Activated naive CD8-positive, alpha-beta T cell treated with anti-CD3 and anti-CD28 coated beads, Interleukin-2, amount 50 U/mL, for 24 hours (primary cell): ENCODE results near the gene DUSP28.
A peak's percentile ranks its signal among the peaks of the same experiment; 100 is the strongest.
"Not testable (repeated sequence)": the region's sequence is repeated elsewhere in the genome, so short reads cannot be mapped to it uniquely, and the experiment has no call there.

Experiments used
- ATAC-seq: fragments of 150-1000 bp; cut with Tn5 transposase; one replicate; pipeline ENCODE4 v1.10.0; 2021
- DNase-seq: peaks from one replicate; pipeline ENCODE4 v3.0.0; 2021
- H3K27ac Mint-ChIP-seq: one replicate; pipeline ENCODE4 v1.8.0; 2021; ENCODE audit warnings: mild to moderate bottlenecking, mixed read lengths
- H3K27me3 Mint-ChIP-seq: one replicate; pipeline ENCODE4 v1.8.0; 2021; ENCODE audit warnings: mixed read lengths
- H3K36me3 Mint-ChIP-seq: one replicate; pipeline ENCODE4 v1.8.0; 2021; ENCODE audit warnings: low read depth, mixed read lengths
- H3K4me1 Mint-ChIP-seq: one replicate; pipeline ENCODE4 v1.8.0; 2021; ENCODE audit warnings: mixed read lengths
- H3K4me3 Mint-ChIP-seq: one replicate; pipeline ENCODE4 v1.8.0; 2021; ENCODE audit warnings: mild to moderate bottlenecking, moderate library complexity, mixed read lengths
- H3K9me3 Mint-ChIP-seq: one replicate; pipeline ENCODE4 v1.8.0; 2021; ENCODE audit warnings: mixed read lengths

Gene DUSP28

GRCh38 chr2:240522406-240522805 is 37.8 kb upstream of the DUSP28 start:
- no peak for ATAC-seq
- Mint-ChIP-seq H3K27ac (no peak overlapping the region), H3K4me1 (no peaks in the 10 kb centered on the region), H3K36me3 (peaks cover 57% of the 10 kb centered on the region), H3K4me3 (no peak overlapping the region), H3K9me3 (peaks cover 25% of the 10 kb centered on the region), H3K27me3 (no peaks in the 10 kb centered on the region)
- no peak for DNase-seq

- peaks cover 28% of the 10 kb centered on the region for H3K9me3 Mint-ChIP-seq
- H3K27ac Mint-ChIP-seq: no peak overlapping the region
- no peak overlapping the region for H3K4me3 Mint-ChIP-seq
- DNase-seq (no peak), ATAC-seq (no peak)
- H3K27me3 Mint-ChIP-seq: no peaks in the 10 kb centered on the region
- peaks cover 64% of the 10 kb centered on the region for H3K36me3 Mint-ChIP-seq
- no peaks in the 10 kb centered on the region for H3K4me1 Mint-ChIP-seq
Measured at GRCh38 chr2:240523451-240524281, 36.5 kb upstream of the DUSP28 start.

- ATAC-seq: no peak
- Mint-ChIP-seq H3K4me1 (no peaks in the 10 kb centered on the region), H3K27ac (no peak overlapping the region), H3K9me3 (peaks cover 28% of the 10 kb centered on the region), H3K36me3 (peaks cover 77% of the 10 kb centered on the region), H3K4me3 (no peak overlapping the region), H3K27me3 (no peaks in the 10 kb centered on the region)
- DNase-seq: no peak
Measured at GRCh38 chr2:240524963-240525718, 35.0 kb upstream of the DUSP28 start.

GRCh38 chr2:240525802-240526201 is 34.4 kb upstream of the DUSP28 start:
- Mint-ChIP-seq H3K9me3 (peaks cover 28% of the 10 kb centered on the region), H3K4me3 (no peak overlapping the region), H3K27ac (no peak overlapping the region), H3K36me3 (peaks cover 79% of the 10 kb centered on the region), H3K27me3 (no peaks in the 10 kb centered on the region), H3K4me1 (no peaks in the 10 kb centered on the region)
- no peak for DNase-seq
- no peak for ATAC-seq

- no peak overlapping the region for H3K4me3 Mint-ChIP-seq
- DNase-seq (no peak), ATAC-seq (no peak)
- H3K9me3 Mint-ChIP-seq: peaks cover 34% of the 10 kb centered on the region
- H3K36me3 Mint-ChIP-seq: peaks cover 85% of the 10 kb centered on the region
- no peaks in the 10 kb centered on the region for H3K4me1 Mint-ChIP-seq
- H3K27me3 Mint-ChIP-seq: no peaks in the 10 kb centered on the region
- H3K27ac Mint-ChIP-seq: no peak overlapping the region
Measured at GRCh38 chr2:240526521-240526920, 33.6 kb upstream of the DUSP28 start.

GRCh38 chr2:240527153-240527750 is 32.9 kb upstream of the DUSP28 start:
- ATAC-seq (no peak), DNase-seq (no peak)
- Mint-ChIP-seq H3K27me3 (no peaks in the 10 kb centered on the region), H3K27ac (no peak overlapping the region), H3K36me3 (peaks cover 85% of the 10 kb centered on the region), H3K4me1 (no peaks in the 10 kb centered on the region), H3K9me3 (peaks cover 42% of the 10 kb centered on the region), H3K4me3 (no peak overlapping the region)

GRCh38 chr2:240528406-240529040 is 31.6 kb upstream of the DUSP28 start:
- H3K4me3 Mint-ChIP-seq: no peak overlapping the region
- H3K36me3 Mint-ChIP-seq: peaks cover 86% of the 10 kb centered on the region
- peaks cover 50% of the 10 kb centered on the region for H3K9me3 Mint-ChIP-seq
- no peak overlapping the region for H3K27ac Mint-ChIP-seq
- no peaks in the 10 kb centered on the region for H3K4me1 Mint-ChIP-seq
- ATAC-seq (peak; percentile 57), DNase-seq (no peak)
- no peaks in the 10 kb centered on the region for H3K27me3 Mint-ChIP-seq

GRCh38 chr2:240529344-240529999 is 30.7 kb upstream of the DUSP28 start:
- Mint-ChIP-seq H3K27ac (no peak overlapping the region), H3K9me3 (peaks cover 46% of the 10 kb centered on the region), H3K36me3 (peaks cover 85% of the 10 kb centered on the region), H3K27me3 (no peaks in the 10 kb centered on the region), H3K4me3 (no peak overlapping the region), H3K4me1 (no peaks in the 10 kb centered on the region)
- ATAC-seq (no peak), DNase-seq (no peak)

GRCh38 chr2:240530181-240530580 is 30.0 kb upstream of the DUSP28 start:
- DNase-seq (no peak), ATAC-seq (no peak)
- H3K4me3 Mint-ChIP-seq: no peak overlapping the region
- H3K4me1 Mint-ChIP-seq: no peaks in the 10 kb centered on the region
- H3K9me3 Mint-ChIP-seq: peaks cover 39% of the 10 kb centered on the region
- H3K27me3 Mint-ChIP-seq: no peaks in the 10 kb centered on the region
- H3K36me3 Mint-ChIP-seq: peaks cover 85% of the 10 kb centered on the region
- H3K27ac Mint-ChIP-seq: no peak overlapping the region

- ATAC-seq (no peak), DNase-seq (no peak)
- peaks cover 34% of the 10 kb centered on the region for H3K9me3 Mint-ChIP-seq
- peaks cover 85% of the 10 kb centered on the region for H3K36me3 Mint-ChIP-seq
- H3K27me3 Mint-ChIP-seq: no peaks in the 10 kb centered on the region
- no peaks in the 10 kb centered on the region for H3K4me1 Mint-ChIP-seq
- H3K4me3 Mint-ChIP-seq: no peak overlapping the region
- no peak overlapping the region for H3K27ac Mint-ChIP-seq
Measured at GRCh38 chr2:240531038-240531437, 29.1 kb upstream of the DUSP28 start.

GRCh38 chr2:240532031-240532775 is 28.0 kb upstream of the DUSP28 start:
- Mint-ChIP-seq H3K36me3 (peaks cover 76% of the 10 kb centered on the region), H3K9me3 (peaks cover 27% of the 10 kb centered on the region), H3K27me3 (no peaks in the 10 kb centered on the region)

GRCh38 chr2:240538031-240538780 is 22.0 kb upstream of the DUSP28 start:
- H3K36me3 Mint-ChIP-seq: peaks cover 58% of the 10 kb centered on the region

More at GRCh38 chr2:240532031-240532775, 28.0 kb upstream of the DUSP28 start:
- no peaks in the 10 kb centered on the region for H3K4me1 Mint-ChIP-seq
- no peak for ATAC-seq
- H3K27ac Mint-ChIP-seq: no peak overlapping the region
- DNase-seq: no peak
- H3K4me3 Mint-ChIP-seq: no peak overlapping the region

GRCh38 chr2:240539101-240539500 is 21.1 kb upstream of the DUSP28 start:
- not testable (repeated sequence) for H3K27me3 Mint-ChIP-seq, DNase-seq, ATAC-seq, H3K4me3 Mint-ChIP-seq, H3K9me3 Mint-ChIP-seq, H3K4me1 Mint-ChIP-seq, H3K27ac Mint-ChIP-seq
- peaks cover 54% of the 10 kb centered on the region for H3K36me3 Mint-ChIP-seq

More at GRCh38 chr2:240538031-240538780, 22.0 kb upstream of the DUSP28 start:
- Mint-ChIP-seq H3K4me1 (no peaks in the 10 kb centered on the region), H3K27ac (no peak overlapping the region), H3K9me3 (peaks cover under 1% of the 10 kb centered on the region), H3K4me3 (no peak overlapping the region), H3K27me3 (no peaks in the 10 kb centered on the region)
- DNase-seq: no peak
- ATAC-seq: no peak
